AG09309 (cell line): ENCODE data around the gene IL23R.

Experiments
- DNase-seq: peaks from one replicate; pipeline ENCODE4 v3.0.0-alpha.2; 2010; ENCODE audit warnings: low read depth
- H3K4me3 ChIP-seq: 2 replicates; pipeline ENCODE4 v1.5.1; 2011; ENCODE audit warnings: mild to moderate bottlenecking, low read depth, low read length, moderate library complexity; ENCODE audit not compliant: control insufficient read depth
- TF ChIP-seq, protein P1 (sequence below): IDR thresholded peaks from 2 replicates; pipeline ENCODE4 v1.5.1; 2011; ENCODE audit warnings: mild to moderate bottlenecking, low read depth, low read length, inconsistent platforms; ENCODE audit not compliant: insufficient read depth, control insufficient read depth; ENCODE audit errors: missing control alignments

Gene IL23R

DNA sequence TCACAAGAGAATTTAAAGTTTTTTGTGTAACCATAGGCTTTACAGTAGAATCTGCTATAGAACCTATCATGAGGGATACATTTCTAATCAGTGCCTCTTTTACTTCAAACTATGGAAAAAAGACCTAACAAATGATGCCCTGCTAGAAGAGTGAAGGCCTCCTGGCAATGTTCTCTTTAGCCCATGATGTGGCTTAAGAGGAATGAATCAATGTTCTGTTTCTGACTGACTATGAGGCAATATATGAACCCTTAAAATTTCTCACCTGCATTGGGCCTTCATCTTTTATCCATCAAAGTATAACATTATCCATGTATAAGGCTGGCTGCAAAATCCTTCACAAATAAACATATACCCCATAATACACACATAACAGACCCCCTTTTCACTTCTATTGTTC, 75.8 kb downstream of the IL23R start:
- no peak for DNase-seq
- H3K4me3 ChIP-seq = no peak overlapping the region
- TF ChIP-seq, protein P1, sequence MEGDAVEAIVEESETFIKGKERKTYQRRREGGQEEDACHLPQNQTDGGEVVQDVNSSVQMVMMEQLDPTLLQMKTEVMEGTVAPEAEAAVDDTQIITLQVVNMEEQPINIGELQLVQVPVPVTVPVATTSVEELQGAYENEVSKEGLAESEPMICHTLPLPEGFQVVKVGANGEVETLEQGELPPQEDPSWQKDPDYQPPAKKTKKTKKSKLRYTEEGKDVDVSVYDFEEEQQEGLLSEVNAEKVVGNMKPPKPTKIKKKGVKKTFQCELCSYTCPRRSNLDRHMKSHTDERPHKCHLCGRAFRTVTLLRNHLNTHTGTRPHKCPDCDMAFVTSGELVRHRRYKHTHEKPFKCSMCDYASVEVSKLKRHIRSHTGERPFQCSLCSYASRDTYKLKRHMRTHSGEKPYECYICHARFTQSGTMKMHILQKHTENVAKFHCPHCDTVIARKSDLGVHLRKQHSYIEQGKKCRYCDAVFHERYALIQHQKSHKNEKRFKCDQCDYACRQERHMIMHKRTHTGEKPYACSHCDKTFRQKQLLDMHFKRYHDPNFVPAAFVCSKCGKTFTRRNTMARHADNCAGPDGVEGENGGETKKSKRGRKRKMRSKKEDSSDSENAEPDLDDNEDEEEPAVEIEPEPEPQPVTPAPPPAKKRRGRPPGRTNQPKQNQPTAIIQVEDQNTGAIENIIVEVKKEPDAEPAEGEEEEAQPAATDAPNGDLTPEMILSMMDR = no peak

DNA sequence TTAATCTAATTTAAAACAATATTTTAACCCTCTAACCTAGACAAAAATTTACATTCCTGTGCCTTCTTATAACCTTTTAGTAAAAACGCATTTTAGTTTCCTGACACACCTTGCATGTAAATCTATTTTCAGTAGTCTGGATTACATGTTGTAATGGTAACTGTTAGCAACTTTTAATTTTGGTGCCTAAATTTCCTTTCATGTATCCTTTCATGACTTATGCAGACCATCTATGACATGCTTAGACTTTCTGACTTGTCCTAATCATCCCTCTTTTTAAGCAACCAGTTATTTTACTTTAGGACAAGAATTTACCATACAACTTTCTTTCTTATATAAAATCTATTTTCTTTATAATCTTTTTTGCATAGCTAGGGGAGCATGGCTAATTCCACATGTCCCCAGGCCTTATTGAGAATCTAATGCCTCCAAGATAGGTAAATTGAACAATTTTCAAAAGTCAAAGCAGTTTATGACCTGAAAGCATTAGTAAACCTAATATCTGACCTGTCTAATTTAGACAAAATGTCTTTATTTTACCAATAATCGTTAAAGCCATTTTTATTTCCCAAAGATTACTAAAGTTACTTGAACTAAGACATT, 83.9 kb downstream of the IL23R start:
- TF ChIP-seq, protein P1 = no peak
- no peak overlapping the region for H3K4me3 ChIP-seq
- no peak for DNase-seq

DNA sequence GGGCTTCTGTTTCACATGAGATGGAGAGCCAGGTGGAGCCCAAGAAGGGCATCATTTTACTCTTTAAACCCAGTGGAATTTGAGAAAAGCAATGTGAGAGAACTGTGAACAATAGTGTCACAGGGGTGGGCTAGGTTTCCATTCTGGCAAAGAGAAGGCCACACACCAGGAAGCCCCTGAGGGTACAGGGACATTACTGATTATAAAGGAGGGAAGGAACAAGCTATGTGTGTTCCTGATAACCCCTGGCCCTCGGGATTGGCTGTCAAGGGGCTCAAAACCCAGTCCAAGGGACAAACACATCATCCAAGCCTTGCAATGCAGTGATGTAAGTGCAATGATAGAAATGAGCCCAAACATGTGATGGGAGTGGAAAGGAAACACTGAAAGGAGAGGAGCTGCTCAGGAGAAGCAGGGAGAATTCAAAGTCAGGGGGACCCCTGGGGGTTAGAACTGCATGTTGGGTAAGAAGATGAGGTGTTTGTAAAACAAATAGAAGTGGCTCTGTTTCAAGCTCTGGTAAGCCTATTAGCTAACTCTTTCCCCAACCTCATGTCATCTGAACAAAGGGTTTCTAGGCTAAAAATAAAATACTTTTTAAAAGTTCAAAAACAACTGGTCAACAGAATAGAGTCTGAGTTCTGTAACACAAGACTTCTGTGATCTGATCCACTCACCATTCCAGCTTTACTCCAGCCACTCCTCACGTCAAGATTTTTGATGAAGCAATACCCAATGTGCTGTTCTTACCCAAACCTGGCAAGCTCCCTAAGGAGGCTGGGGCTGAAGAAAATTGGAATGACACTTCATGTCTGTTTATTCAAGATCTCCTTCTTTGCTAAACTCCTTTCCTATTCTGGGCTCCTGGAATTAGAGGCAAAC, 90.3 kb downstream of the IL23R start:
- TF ChIP-seq, protein P1 = no peak
- no peak overlapping the region for H3K4me3 ChIP-seq
- DNase-seq = no peak

DNA sequence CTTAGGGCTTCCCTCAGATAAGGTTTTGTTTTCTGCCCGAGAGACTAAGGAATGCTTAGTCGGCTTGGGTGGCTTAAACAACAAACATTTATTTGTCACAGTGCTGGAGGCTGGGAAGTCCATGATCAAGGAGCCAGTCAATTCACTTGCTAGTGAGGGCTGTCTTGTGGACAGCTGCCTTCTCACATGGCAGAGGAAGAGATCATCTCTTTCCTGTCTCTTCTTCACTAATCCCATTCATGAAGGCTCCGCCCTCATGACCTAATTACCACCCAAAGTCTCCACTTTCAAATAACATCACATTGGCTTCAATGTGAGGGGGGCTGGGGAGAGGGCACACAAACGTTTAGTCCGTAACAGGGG, 90.9 kb downstream of the IL23R start:
- no peak overlapping the region for H3K4me3 ChIP-seq
- no peak for DNase-seq
- TF ChIP-seq, protein P1 = no peak

DNA sequence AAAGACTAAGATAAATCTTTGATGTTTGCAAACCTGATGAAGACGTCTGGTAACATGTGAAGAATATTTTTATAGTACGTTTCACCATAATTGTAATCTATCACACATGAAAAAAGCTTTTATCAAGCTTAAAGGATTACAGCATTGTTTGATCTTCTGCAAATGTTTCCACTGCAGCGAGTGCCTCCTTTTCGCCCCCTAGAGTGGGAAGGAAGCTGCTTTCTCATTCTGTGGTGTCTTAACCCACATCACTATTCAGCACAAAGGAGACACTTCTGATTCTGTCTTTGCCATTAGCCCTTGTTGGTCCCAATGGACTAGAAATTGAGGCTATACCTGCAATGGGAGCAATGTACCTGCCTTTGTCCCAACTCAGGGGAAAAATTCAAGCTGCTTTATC, 95.4 kb downstream of the IL23R start:
- TF ChIP-seq, protein P1 = no peak
- DNase-seq = no peak
- H3K4me3 ChIP-seq = no peak overlapping the region

DNA sequence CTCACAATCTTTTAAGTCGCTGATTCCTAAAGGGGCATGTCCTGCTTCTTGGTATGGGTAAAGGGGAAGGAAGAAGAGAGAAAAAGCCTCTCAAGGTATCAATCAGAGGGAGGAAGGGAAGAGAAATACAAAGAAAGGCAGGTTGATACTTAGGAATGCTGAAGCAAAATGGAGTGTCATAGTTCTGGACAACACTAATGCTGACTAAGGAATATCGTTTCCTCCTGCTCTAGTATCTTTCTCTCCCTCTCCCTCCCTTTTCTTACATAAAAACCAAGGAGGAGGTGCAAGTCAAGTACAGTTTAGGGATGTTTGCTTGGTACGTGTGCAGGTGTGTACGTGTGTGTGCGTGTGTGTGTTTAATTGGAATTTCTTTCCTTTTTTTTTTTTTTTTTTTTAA, 96.5 kb downstream of the IL23R start:
- no peak for DNase-seq
- no peak overlapping the region for H3K4me3 ChIP-seq
- TF ChIP-seq, protein P1 = no peak
